Right ventricle myocardium inferior (tissue), 1 donor: Measurements from ENCODE around the gene QRICH1. TPM values are rescaled to one million over a fixed set of nuclear protein-coding genes. Genes with fewer than 3 reads are reported as not detected.

Experiments used
- ATAC-seq: fragments of 200-7000 bp; cut with Tn5 transposase; one replicate; pipeline ENCODE4 v1.9.1; 2020; ENCODE audit warnings: mild to moderate bottlenecking, moderate library complexity
- DNase-seq: peaks from one replicate; pipeline ENCODE4 v3.0.0; 2021; ENCODE audit errors: missing footprints
- intact Hi-C: fragments of 100-400 bp; cut with DNase I; formaldehyde crosslinking; loops from one replicate; pipeline ENCODE4 v1.11.0; 2022
- long read RNA-seq: library from polyadenylated mRNA; unstranded; transcript quantifications from one replicate; pipeline ENCODE4 v2.0.0, GENCODE V29; 2021
- total RNA-seq: library from RNA; stranded (reverse); fragmentation: NEBNext Ultra II Directional; extraction: Animal tissue kit (Norgen Biotek cat#: 25700); gene quantifications from one replicate; pipeline ENCODE4 v1.2.1, GENCODE V29; 2021
- donor health status: DM: no; HTN: yes; CAD: no; lungs with severe emphysema.

Gene QRICH1
- 52.9 TPM for total RNA-seq
- long read RNA-seq, partial matches to known transcripts, result 5 of 8 reads
- long read RNA-seq, other reads (novel, unspliced or antisense), result 0 of 8 reads

DNA sequence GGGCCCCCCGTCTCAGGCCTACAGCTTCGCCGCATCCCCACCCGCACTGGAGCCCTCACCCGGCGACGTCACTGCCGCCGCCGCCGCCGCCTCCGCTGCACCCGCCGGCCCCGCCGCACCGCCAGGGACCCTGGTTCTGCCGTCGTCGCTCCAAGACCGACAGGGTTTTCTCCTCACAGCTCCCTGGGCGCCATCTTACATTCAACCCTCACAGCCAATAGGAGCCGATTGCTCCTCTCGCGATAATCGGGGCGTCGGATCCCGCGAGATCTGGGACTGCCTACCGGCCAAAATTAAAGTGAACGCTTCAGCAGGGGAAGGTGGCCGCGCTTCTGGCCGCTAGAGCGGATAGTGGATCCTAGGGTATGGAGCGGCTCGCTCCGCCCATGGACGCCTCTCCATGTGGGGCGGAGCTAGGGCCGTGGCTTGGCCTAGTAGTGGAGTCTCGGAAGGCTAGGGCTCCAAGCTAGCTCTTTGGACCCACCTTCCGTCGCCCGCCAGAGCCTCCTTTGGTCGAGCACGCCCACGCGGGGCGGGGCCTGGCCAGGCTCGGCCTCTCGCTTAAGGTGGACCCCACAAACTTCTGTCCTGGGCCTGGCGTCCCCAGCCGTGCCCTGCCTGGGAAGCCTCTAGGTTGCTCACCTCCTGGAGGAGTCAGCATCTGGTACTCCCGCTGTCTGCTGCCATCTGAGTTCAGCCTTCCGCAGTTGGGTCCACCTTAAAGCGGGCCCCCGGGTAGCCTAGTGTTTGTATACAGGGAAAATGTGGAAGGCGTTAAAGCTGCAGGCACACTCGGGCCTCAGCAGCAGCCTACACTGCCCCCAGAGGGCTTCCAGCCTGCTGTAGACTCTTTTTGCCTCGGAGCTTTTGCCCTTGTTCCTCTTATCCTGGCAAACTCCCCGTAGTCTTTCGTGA is at the start of gene QRICH1:
Gene QRICH1, minus strand, starts transcription at position 219 of the 915 bp plus-strand sequence. CDS start 17,054 bp downstream, outside the sequence.
- intact Hi-C loops, result loop anchor here (1.0 to 5.0 kb wide), 3 partner anchors 39 to 318 kb away; partner anchors contain the start of genes LAMB2, NDUFAF3 and TCTA
- ATAC-seq, result peak; percentile 94

DNA sequence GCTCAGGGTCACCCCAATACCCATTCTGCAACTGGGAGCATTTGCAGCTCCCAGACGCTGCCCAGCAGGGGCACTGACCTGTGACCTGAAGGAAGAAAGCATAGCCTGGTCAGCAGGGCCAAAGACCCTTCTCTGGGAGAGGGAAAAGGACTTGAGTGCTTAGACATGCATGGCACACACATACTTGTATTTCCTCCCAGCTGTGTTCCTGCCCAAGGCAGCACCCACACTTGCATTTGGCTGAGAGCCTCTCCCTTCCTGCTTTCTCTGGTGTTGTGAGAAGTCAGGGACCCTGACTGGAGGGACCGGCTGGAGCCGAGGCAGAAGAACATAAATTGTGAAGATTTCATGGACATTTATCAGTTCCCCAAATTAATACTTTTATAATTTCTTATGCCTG is 46.2 kb upstream of the QRICH1 start:
- intact Hi-C loops, result no loop called here
- DNase-seq, result no peak
- no peak for ATAC-seq

More for the DNA sequence above, at the start of gene QRICH1:
- DNase-seq, result peak; percentile 98

GRCh38 chr3:49135499-49135898 is 41.6 kb upstream of the QRICH1 start:
- DNase-seq (no peak), ATAC-seq (no peak)
- intact Hi-C loops, result no loop called here

DNA sequence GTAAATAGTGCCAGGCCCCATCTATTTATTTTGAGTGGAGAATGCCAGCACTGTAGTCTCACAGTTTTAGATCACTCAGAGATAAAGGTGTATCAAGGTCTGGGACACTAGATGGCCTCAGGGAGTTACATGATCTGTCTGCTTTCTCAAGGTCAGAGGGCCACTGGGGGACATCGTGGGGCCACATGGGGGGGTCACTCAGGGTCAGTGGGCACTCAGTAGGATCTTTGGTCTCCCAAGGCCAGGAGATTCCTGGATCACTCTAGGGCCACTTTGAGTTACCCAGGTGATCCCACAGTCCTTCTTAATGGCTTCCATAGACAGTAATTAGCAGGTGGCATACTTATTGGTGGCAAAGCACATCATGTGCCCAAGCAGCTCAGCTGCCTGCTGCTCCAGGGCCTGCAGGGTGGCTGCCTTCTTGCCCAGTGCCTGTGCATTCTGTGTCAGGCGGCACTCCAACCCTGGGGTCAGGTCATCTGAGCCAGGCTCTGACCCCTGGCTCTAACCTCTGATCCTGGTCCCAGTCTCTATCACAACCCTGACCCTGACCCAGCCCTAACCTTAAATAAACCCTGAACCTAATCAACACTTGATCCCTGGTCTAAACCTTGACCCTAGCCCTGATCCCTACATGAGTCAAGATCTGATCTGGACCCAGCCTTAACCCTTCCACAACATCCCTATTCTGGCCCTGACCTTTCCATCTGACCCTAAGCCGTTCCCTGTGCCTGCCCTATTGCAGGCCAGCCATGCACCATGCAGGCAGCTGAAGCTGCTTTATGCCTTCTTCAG is 40.8 kb upstream of the QRICH1 start:
- ATAC-seq (no peak), DNase-seq (peak; percentile 31)
- intact Hi-C loops, result loop anchor here (5.0 kb wide), 1 partner anchor 112 kb away; the partner anchor contains the start of gene NDUFAF3

- DNase-seq (peak; percentile 91), ATAC-seq (peak; percentile 89)
- intact Hi-C loops, result loop anchor here (2.0 to 5.0 kb wide), 3 partner anchors 33 to 111 kb away; partner anchors contain the start of genes CCDC71, NDUFAF3 and QRICH1
Measured at GRCh38 chr3:49133226-49133951, 39.5 kb upstream of the QRICH1 start.

DNA sequence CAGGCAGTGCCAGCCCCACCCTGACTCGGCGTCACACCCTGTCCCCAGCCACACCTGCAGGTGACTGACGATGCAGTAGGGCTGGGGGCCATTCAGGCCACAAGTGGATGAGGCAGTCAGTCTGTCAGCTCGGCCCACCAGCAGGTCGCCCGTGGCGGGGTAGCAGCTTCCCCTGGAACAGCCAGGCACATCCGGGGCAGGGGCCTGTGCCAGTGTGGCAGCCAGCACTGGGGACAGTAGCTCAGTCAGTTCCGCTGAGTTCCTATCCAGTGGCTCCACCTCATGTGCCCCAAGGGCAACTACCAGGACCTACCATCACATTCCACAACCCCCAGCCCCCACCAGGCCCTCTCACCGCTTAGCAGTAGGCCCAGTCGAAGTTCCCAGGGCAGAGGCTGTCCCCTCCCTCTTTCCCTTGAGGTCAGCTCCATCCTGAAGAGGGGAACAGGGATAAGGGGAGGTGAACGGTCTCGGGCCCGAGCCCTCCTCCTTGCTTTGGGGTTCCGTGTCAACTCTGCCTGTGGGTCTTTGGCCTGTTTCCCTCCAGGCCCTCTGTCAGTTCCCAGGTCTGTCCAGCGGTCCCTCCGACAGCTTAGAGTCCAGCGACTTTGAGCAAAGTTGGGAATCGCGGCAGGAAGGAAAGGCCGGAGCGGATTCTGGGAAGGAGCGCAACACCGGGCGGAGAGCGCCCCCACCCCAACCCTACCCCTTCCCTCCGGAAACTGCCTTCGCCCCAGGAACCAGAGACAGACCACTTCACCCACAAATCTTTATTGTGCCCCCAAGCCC is 38.8 kb upstream of the QRICH1 start, which contains the start of gene LAMB2:
Gene LAMB2, minus strand, starts transcription at position 614 of the 789 bp plus-strand sequence. Its CDS starts 183 bp downstream, at position 431.
- peak; percentile 80 for DNase-seq
- intact Hi-C loops, result loop anchor here (2.0 to 5.0 kb wide), 3 partner anchors 34 to 110 kb away; partner anchors contain the start of genes CCDC71, NDUFAF3 and QRICH1
- peak; percentile 85 for ATAC-seq

- no peak for DNase-seq
- ATAC-seq, result no peak
- intact Hi-C loops, result loop anchor here (2.0 to 5.0 kb wide), 3 partner anchors 35 to 110 kb away; partner anchors contain the start of genes CCDC71, NDUFAF3 and QRICH1
Measured at GRCh38 chr3:49132073-49132436, 38.2 kb upstream of the QRICH1 start.

DNA sequence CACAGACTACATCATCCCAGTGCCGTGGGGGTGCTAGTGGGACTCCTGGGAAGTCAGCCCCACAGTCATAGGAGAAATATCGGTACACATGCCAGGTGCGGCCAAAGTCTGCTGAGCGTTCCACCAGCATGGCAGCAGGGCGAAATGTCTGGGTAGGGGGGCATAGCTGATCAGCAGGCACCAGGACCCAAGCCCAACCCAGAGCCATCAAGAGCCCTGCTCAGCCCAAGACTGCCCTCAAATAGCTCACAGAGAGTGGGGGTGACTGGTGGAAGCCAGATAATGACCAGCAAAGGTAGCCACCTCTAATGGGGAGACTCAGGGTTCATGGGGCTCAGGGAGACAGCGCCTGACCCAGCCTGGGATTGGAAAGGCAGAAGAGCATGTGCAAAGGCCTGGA is 37.7 kb upstream of the QRICH1 start:
- intact Hi-C loops, result loop anchor here (5.0 kb wide), 1 partner anchor 109 kb away; the partner anchor contains the start of gene NDUFAF3
- ATAC-seq (no peak), DNase-seq (no peak)

DNA sequence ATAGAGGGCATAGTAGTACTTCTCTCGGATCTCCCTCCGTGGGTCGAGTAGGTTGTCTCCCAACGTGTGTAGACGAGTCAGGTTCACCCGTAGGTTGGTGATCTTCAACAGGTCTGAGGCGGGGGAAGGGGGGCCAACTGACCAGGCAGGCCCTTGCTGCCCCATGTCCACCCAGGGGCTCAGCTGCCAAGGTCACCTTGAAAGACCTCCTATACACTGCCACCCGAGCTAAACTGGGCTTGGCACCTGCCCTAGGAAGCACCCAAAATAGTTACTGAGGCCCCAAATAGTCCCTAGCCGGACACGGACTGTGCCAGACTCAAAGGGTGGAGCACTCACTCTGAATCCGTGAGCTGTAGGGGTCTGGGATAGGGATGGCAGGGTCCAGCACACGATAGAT is 37.2 kb upstream of the QRICH1 start:
- intact Hi-C loops, result loop anchor here (5.0 kb wide), 1 partner anchor 109 kb away; the partner anchor contains the start of gene NDUFAF3
- ATAC-seq (no peak), DNase-seq (no peak)

GRCh38 chr3:49124991-49125670 is 31.3 kb upstream of the QRICH1 start:
- DNase-seq, result no peak
- no peak for ATAC-seq
- intact Hi-C loops, result no loop called here

DNA sequence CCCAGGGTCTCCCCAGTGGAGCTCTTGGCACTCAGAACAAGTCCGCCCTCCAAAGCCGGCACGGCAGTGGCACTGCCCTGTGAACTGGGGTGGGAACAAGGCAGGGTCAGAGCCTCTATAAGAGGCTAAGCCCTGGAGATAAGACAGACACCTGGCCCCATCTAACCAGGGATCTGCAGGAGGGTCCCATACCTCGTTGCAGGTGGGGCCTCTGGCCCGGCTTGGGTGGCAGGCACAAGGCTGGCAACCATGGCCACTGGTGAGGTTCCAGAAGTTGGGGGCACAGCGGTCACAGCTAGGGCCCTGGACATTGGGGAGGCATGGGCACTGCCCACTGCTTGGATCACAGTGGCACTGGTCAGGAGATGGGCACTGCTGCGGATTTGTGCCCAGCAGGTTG is 30.3 kb upstream of the QRICH1 start:
- intact Hi-C loops, result no loop called here
- ATAC-seq (no peak), DNase-seq (no peak)

DNA sequence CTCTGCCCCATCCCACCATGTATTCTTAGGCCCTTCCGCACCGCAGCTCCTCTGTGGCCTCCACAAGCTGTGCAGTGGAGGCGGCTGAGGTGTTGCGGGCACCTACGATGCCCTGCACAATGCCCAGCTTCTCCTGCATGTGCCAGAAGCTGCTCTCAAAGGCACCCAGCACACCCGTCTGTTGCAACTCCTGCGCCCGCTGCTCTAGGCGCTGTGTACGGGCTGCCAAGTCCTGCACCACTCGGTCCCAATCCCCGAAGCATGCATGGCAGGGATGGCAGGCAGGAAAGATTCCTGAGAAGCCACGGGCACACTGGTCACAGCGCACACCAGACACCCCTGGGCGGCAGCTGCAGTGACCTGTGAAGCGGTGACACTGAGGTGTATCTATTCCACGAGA is 29.8 kb upstream of the QRICH1 start:
- DNase-seq (no peak), ATAC-seq (no peak)
- intact Hi-C loops, result no loop called here

DNA sequence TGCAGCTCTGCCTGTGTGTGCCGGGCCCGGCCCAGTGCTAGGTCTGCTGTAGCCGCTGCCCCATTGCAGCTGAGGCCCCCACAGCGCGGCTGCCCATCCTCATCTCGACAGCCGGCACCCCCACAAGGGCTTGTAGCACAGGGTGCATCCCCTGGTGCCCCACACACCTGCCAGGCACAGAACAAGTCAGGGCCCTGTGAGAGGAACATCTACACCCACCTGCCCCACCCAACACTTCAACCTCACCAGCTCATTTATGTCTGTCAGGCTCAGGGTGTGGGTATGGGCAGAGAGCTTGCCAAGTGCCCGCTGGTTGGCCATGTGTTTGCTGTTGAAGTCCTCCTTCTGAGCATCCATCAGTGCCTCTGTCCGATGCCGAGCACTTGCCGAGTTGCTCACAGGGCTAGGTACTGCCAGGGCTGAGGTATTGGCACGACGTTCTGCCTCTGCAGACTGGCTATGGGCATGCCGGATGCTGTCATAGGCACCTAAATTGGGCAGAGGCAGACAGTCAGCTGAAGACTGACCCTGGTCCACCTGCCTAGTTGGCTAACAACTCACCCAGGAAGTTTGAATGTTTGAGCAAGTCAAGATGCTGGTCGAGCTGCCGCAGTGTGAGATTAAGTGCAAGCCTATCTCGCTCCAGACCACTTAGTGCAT is 29.1 kb upstream of the QRICH1 start:
- no peak for DNase-seq
- intact Hi-C loops, result no loop called here
- no peak for ATAC-seq

DNA sequence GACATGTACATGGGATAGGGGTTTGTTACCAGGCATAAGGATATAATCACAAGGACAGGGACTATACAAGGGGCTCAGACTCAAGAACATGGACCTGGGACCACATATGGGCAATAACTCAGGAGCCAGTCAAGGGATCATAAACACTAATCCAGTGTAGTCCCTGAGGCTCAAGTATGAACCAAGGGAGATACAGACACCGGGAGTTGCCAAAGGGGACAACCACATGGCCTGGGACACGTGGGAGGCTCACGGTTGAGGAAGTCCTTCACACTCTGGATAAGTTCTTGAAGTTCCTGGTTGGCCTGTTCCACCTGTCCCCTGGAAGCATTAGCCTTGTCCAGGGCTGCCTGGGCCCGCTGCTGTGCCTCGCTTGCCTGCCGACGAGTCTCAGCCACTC is 28.6 kb upstream of the QRICH1 start:
- ATAC-seq, result no peak
- intact Hi-C loops, result no loop called here
- DNase-seq, result no peak

DNA sequence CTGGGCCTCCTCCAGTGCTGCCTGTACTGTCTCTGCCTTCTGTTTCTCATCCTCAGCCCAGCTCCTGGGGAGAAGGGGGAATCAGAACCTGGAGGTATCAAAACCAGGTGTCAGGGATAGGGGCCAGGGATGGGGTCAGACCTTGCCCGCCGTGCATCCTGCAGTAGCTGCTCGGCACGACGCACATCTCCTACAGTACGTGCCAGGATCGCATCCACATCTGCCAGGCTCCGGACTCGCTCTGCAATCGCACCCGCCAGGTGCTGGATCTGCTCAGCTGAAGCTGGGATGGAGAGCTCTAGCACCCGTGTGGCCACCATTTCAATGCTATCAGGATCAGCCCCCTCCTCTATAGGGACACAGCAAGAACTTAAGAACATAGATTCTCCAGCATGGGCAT is 28.2 kb upstream of the QRICH1 start:
- intact Hi-C loops, result no loop called here
- DNase-seq, result no peak

DNA sequence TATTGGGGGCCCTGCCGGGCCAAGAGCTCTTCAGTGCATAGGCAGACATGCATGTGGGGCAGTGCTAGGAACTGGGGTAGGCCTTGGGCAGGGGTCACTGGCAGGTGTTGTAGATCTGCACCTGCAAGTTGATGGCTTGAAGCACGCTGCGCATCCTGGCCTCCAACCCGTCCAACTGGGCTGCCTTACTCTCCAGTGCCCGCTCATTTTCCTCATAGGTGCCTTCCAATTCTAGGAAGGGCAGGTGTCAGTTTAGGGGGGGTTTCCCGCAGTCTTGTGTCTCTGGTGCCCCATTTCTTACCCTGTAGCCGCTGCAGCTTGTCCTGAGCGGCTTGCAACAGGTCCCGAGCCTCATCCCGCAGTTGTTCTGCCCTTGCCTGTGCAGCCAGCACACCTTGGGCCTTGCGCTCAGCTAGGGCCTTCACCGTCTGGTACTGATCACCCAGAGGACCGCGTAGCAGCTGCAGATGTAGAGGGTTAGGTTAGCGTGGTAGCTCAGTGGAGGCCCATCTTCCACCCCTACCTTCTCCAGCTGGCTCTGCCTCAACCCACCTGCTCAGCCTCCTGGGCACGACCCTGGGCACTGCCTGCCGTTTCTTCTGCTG is 27.4 kb upstream of the QRICH1 start:
- DNase-seq (no peak), ATAC-seq (no peak)
- intact Hi-C loops, result no loop called here

More for the DNA sequence above, 28.2 kb upstream of the QRICH1 start:
- no peak for ATAC-seq
